DND-41 (cell line): ENCODE results near the gene CRB3.

ENCODE experiments used
- ATAC-seq: fragments of 200-7000 bp; cut with Tn5 transposase; 3 replicates; pipeline ENCODE4 v1.9.1; 2021; ENCODE audit warnings: low read depth; ENCODE audit not compliant: insufficient read depth
- DNase-seq: peaks from one replicate; pipeline ENCODE4 v3.0.0-alpha.2; 2020
- H2AFZ ChIP-seq: 2 replicates; pipeline ENCODE4 v1.6.0; 2012; ENCODE audit warnings: low read depth, low read length
- H3K27ac ChIP-seq: 2 replicates; pipeline ENCODE4 v1.5.1; 2012; ENCODE audit warnings: low read length, inconsistent platforms
- H3K27me3 ChIP-seq: fragments of 200-600 bp; sonication (generic); 2 replicates; pipeline ENCODE4 v1.6.0; 2012; ENCODE audit warnings: low read length, mild to moderate bottlenecking, inconsistent platforms; ENCODE audit not compliant: insufficient read depth, poor library complexity
- H3K36me3 ChIP-seq: 2 replicates; pipeline ENCODE4 v1.5.1; 2012; ENCODE audit warnings: low read length, inconsistent platforms; ENCODE audit not compliant: insufficient read depth
- H3K4me1 ChIP-seq: 2 replicates; pipeline ENCODE4 v1.5.1; 2012; ENCODE audit warnings: mild to moderate bottlenecking, low read length; ENCODE audit not compliant: insufficient read depth
- H3K4me2 ChIP-seq: 2 replicates; pipeline ENCODE4 v1.6.0; 2012; ENCODE audit warnings: mild to moderate bottlenecking, moderate library complexity, low read length, inconsistent platforms; ENCODE audit not compliant: insufficient read depth
- H3K4me3 ChIP-seq, 2 experiments: fragments of 200-600 bp in 1 of 2; shearing (Covaris generic) in 1 of 2; 2 replicates each; pipeline ENCODE4 v1.5.1; 2012 to 2016; ENCODE audit warnings: inconsistent platforms in 2 of 2, low read length in 2 of 2, mild to moderate bottlenecking in 2 of 2, low read depth in 1 of 2, moderate library complexity in 1 of 2
- H3K79me2 ChIP-seq: 2 replicates; pipeline ENCODE4 v1.6.0; 2012; ENCODE audit warnings: low read length, inconsistent platforms; ENCODE audit not compliant: insufficient read depth
- H3K9ac ChIP-seq: 2 replicates; pipeline ENCODE4 v1.6.0; 2012; ENCODE audit warnings: low read depth, mild to moderate bottlenecking, inconsistent platforms, low read length, moderate library complexity
- H3K9me3 ChIP-seq: 2 replicates; pipeline ENCODE4 v1.5.1; 2012; ENCODE audit warnings: low read length, moderate library complexity, mild to moderate bottlenecking, inconsistent platforms; ENCODE audit not compliant: insufficient read depth, severe bottlenecking
- H4K20me1 ChIP-seq: 2 replicates; pipeline ENCODE4 v1.6.0; 2012; ENCODE audit warnings: low read length; ENCODE audit not compliant: insufficient read depth
- CTCF ChIP-seq: IDR thresholded peaks from 2 replicates; pipeline ENCODE4 v1.5.1; 2012; ENCODE audit warnings: borderline replicate concordance, low read length, moderate library complexity, mild to moderate bottlenecking; ENCODE audit not compliant: poor library complexity, severe bottlenecking; ENCODE audit errors: extremely low read depth
- EZH2 ChIP-seq: IDR thresholded peaks from 3 replicates; pipeline ENCODE4 v1.6.1; 2012; ENCODE audit warnings: borderline replicate concordance, low read depth, mild to moderate bottlenecking, moderate library complexity, low read length, inconsistent platforms; ENCODE audit not compliant: severe bottlenecking

Gene CRB3

GRCh38 chr19:6484230-6484629, 20.2 kb downstream of the CRB3 start:
- no peak for TF ChIP-seq CTCF
- no peak for TF ChIP-seq EZH2
- ATAC-seq, result no peak

GRCh38 chr19:6484831-6485230, 20.8 kb downstream of the CRB3 start:
- H3K79me2 ChIP-seq, result peaks cover 18% of the 10 kb centered on the region
- no peaks in the 10 kb centered on the region for H4K20me1 ChIP-seq
- peaks cover 27% of the 10 kb centered on the region for H3K4me1 ChIP-seq
- DNase-seq (no peak), ATAC-seq (no peak)
- H2AFZ ChIP-seq, result no peak overlapping the region
- H3K9me3 ChIP-seq, result no peaks in the 10 kb centered on the region
- H3K36me3 ChIP-seq, result peaks cover 4% of the 10 kb centered on the region
- no peak overlapping the region for H3K4me2 ChIP-seq
- no peak for TF ChIP-seq EZH2
- H3K27ac ChIP-seq, result no peak overlapping the region
- H3K4me3 ChIP-seq, result no peak overlapping the region
- H3K9ac ChIP-seq, result no peak overlapping the region
- H3K27me3 ChIP-seq, result no peaks in the 10 kb centered on the region

More at GRCh38 chr19:6484230-6484629, 20.2 kb downstream of the CRB3 start:
- no peaks in the 10 kb centered on the region for H3K9me3 ChIP-seq
- peaks cover 28% of the 10 kb centered on the region for H3K4me1 ChIP-seq
- H4K20me1 ChIP-seq, result no peaks in the 10 kb centered on the region
- H3K79me2 ChIP-seq, result peaks cover 20% of the 10 kb centered on the region
- H3K27me3 ChIP-seq, result no peaks in the 10 kb centered on the region
- no peak overlapping the region for H3K27ac ChIP-seq
- peaks cover 4% of the 10 kb centered on the region for H3K36me3 ChIP-seq
- no peak overlapping the region for H3K4me2 ChIP-seq
- DNase-seq, result no peak
- no peak overlapping the region for H3K9ac ChIP-seq
- H2AFZ ChIP-seq, result no peak overlapping the region
- no peak overlapping the region for H3K4me3 ChIP-seq

- H3K4me2 ChIP-seq, result no peak overlapping the region
- no peak overlapping the region for H3K27ac ChIP-seq
- no peaks in the 10 kb centered on the region for H3K9me3 ChIP-seq
- no peak overlapping the region for H3K9ac ChIP-seq
- H4K20me1 ChIP-seq, result no peaks in the 10 kb centered on the region
- H3K4me1 ChIP-seq, result no peaks in the 10 kb centered on the region
- no peak overlapping the region for H3K4me3 ChIP-seq
- DNase-seq, result no peak
- TF ChIP-seq CTCF (no peak), EZH2 (no peak)
- H2AFZ ChIP-seq, result no peak overlapping the region
- no peaks in the 10 kb centered on the region for H3K36me3 ChIP-seq
- H3K79me2 ChIP-seq, result no peaks in the 10 kb centered on the region
- ATAC-seq, result no peak
- no peaks in the 10 kb centered on the region for H3K27me3 ChIP-seq
These were observed 25.4 kb downstream of the CRB3 start for GRCh38 chr19:6489278-6490061.

- Histone ChIP-seq H3K4me1 (no peaks in the 10 kb centered on the region), H3K9ac (no peak overlapping the region), H3K79me2 (no peaks in the 10 kb centered on the region), H3K36me3 (no peaks in the 10 kb centered on the region), H3K4me3 (no peak overlapping the region), H3K27ac (no peak overlapping the region), H3K4me2 (no peak overlapping the region), H3K27me3 (no peaks in the 10 kb centered on the region), H3K9me3 (no peaks in the 10 kb centered on the region), H4K20me1 (no peaks in the 10 kb centered on the region), H2AFZ (no peak overlapping the region)
- DNase-seq (no peak), ATAC-seq (no peak)
- TF ChIP-seq EZH2 (no peak), CTCF (no peak)
These were observed 26.1 kb downstream of the CRB3 start for GRCh38 chr19:6490134-6490533.
